Panc1 (cell line): ENCODE results near the gene SIAH3. TPM values are rescaled to one million over a fixed set of nuclear protein-coding genes. Genes with fewer than 3 reads are reported as not detected.

ENCODE experiments used
- ATAC-seq: fragments of 200-7000 bp; cut with Tn5 transposase; 2 replicates; pipeline ENCODE4 v1.9.1; 2020; ENCODE audit warnings: mild to moderate bottlenecking, moderate library complexity
- BruUV-seq: library from RNA; stranded (reverse); fragments of 400-500 nt; replicated peaks from 2 replicates; lab custom pipeline; 2021; lab: Mats Ljungman, UMichigan
- CTCF ChIA-PET: fragments of 300-600 bp; sonication (Branson Sonifier 250); formaldehyde crosslinking; loops from one replicate; lab custom pipeline; 2022; ENCODE audit warnings: antibody characterized with exemption; lab: Charles Lee
- POLR2A ChIA-PET: fragments of 300-600 bp; sonication (Branson Sonifier 250); formaldehyde crosslinking; loops from one replicate; lab custom pipeline; 2022; ENCODE audit warnings: antibody characterized with exemption; lab: Charles Lee
- DNase-seq: peaks from one replicate; pipeline ENCODE4 v3.0.0-alpha.2; 2010; ENCODE audit warnings: low read depth, low spot score
- H3K27ac ChIP-seq: 2 replicates; pipeline ENCODE4 v1.5.1; 2011; ENCODE audit warnings: mild to moderate bottlenecking, low read length, inconsistent platforms
- H3K27me3 ChIP-seq: fragments of 200-500 bp; sonication (Bioruptor generic); 2 replicates; pipeline ENCODE4 v1.6.0; 2014; ENCODE audit warnings: low read length, inconsistent platforms; ENCODE audit not compliant: control insufficient read depth, insufficient read depth
- H3K36me3 ChIP-seq: fragments of 200-500 bp; sonication (Bioruptor generic); 2 replicates; pipeline ENCODE4 v1.5.1; 2014; ENCODE audit warnings: inconsistent platforms, mild to moderate bottlenecking, low read length, moderate library complexity; ENCODE audit not compliant: control insufficient read depth, insufficient read depth
- H3K4me1 ChIP-seq: 2 replicates; pipeline ENCODE4 v1.5.1; 2011; ENCODE audit warnings: inconsistent platforms, mild to moderate bottlenecking, low read length, moderate library complexity; ENCODE audit not compliant: control insufficient read depth, insufficient read depth
- H3K4me3 ChIP-seq, 2 experiments: 2 replicates each; pipeline ENCODE4 v1.5.1; 2011 to 2012; ENCODE audit warnings: low read depth in 2 of 2, low read length in 2 of 2, mild to moderate bottlenecking in 2 of 2, inconsistent platforms in 1 of 2, moderate library complexity in 1 of 2
- H3K9me3 ChIP-seq: fragments of 200-500 bp; sonication (Bioruptor generic); 2 replicates; pipeline ENCODE4 v1.5.1; 2014; ENCODE audit warnings: low read depth, mild to moderate bottlenecking, inconsistent platforms, low read length, moderate library complexity; ENCODE audit not compliant: control insufficient read depth, insufficient read depth
- POLR2AphosphoS5 ChIP-seq: IDR thresholded peaks from 2 replicates; pipeline ENCODE4 v1.6.1; 2012; ENCODE audit warnings: mild to moderate bottlenecking, low read depth, low read length, moderate library complexity
- SIN3A ChIP-seq: IDR thresholded peaks from 2 replicates; pipeline ENCODE4 v1.6.1; 2012; ENCODE audit warnings: low read depth, mild to moderate bottlenecking, low read length, moderate library complexity, borderline replicate concordance; ENCODE audit not compliant: insufficient read depth
- TCF7L2 ChIP-seq: IDR thresholded peaks from 2 replicates; pipeline ENCODE4 v1.6.1; 2011; ENCODE audit warnings: mild to moderate bottlenecking, low read depth, low read length, inconsistent platforms
- in situ Hi-C: cut with HindIII; loops from 2 replicates; pipeline ENCODE4 v1.10.0; 2016; ENCODE audit warnings: low sequenced_read_pairs, low pct_unique_long_range_greater_than_20kb
- intact Hi-C: fragments of 100-400 bp; cut with micrococcal nuclease; formaldehyde crosslinking; loops from one replicate; pipeline ENCODE4 v1.10.0; 2022; ENCODE audit not compliant: unreplicated experiment
- total RNA-seq: library from RNA; stranded (reverse); gene quantifications from one replicate; pipeline ENCODE4 v1.2.1, GENCODE V29; 2021; ENCODE audit not compliant: unreplicated experiment
- TF ChIP-seq, protein P1 (sequence below), 2 experiments: IDR thresholded peaks; 2 replicates each; pipeline ENCODE4 v1.6.1; 2011 to 2012; ENCODE audit warnings: low read depth in 2 of 2, control low read depth in 1 of 2, low read length in 1 of 2, mild to moderate bottlenecking in 1 of 2, moderate library complexity in 1 of 2; ENCODE audit not compliant: insufficient read depth in 1 of 2
- TF ChIP-seq, protein P2 (sequence below): fragments of 450-650 bp; IDR thresholded peaks from 2 replicates; pipeline ENCODE4 v1.5.1; 2017; ENCODE audit warnings: mild to moderate bottlenecking

The SIAH3 gene
- total RNA-seq, 1 experiment from 2014 or later, result not detected

DNA sequence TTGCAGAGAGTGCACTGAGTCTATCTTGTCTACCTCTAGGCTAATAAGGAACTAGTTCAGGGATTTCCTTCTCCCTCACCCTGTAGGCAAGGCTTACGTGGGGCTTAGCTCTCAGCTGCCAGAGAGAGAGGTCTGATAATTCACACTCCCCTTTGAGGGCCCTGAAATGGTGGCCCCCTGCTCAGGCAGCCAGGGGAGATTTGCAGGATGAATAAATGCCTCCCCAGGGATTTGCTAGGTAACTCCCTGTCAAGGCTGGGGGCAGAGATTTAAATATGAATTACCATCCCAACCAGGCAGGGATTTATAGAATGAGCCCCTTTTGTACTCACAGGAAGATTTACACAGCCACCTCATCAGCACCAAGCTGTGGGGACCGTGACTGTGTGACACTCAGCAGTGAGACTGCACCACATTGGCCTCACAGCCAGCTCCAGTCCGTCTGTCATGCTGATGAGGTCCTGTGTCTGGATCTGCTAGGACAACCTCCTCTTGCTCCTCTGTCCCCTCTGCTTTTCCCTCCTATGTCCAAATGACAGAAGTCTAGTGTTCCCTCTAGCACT lies 76.1 kb downstream of the SIAH3 start:
- in situ Hi-C loops, result no loop called here
- ChIA-PET POLR2A (no interaction called here), CTCF (no interaction called here)
- no TSS peak for BruUV-seq
- ATAC-seq (no peak), DNase-seq (no peak)
- intact Hi-C loops, result no loop called here
- Histone ChIP-seq H3K4me1 (no peaks in the 10 kb centered on the region), H3K4me3 (no peak overlapping the region), H3K36me3 (no peaks in the 10 kb centered on the region), H3K27me3 (no peaks in the 10 kb centered on the region), H3K9me3 (no peaks in the 10 kb centered on the region), H3K27ac (no peak overlapping the region)
- TF ChIP-seq, protein P1, sequence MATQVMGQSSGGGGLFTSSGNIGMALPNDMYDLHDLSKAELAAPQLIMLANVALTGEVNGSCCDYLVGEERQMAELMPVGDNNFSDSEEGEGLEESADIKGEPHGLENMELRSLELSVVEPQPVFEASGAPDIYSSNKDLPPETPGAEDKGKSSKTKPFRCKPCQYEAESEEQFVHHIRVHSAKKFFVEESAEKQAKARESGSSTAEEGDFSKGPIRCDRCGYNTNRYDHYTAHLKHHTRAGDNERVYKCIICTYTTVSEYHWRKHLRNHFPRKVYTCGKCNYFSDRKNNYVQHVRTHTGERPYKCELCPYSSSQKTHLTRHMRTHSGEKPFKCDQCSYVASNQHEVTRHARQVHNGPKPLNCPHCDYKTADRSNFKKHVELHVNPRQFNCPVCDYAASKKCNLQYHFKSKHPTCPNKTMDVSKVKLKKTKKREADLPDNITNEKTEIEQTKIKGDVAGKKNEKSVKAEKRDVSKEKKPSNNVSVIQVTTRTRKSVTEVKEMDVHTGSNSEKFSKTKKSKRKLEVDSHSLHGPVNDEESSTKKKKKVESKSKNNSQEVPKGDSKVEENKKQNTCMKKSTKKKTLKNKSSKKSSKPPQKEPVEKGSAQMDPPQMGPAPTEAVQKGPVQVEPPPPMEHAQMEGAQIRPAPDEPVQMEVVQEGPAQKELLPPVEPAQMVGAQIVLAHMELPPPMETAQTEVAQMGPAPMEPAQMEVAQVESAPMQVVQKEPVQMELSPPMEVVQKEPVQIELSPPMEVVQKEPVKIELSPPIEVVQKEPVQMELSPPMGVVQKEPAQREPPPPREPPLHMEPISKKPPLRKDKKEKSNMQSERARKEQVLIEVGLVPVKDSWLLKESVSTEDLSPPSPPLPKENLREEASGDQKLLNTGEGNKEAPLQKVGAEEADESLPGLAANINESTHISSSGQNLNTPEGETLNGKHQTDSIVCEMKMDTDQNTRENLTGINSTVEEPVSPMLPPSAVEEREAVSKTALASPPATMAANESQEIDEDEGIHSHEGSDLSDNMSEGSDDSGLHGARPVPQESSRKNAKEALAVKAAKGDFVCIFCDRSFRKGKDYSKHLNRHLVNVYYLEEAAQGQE (IDR thresholded peaks at IDR 0.05; ENCODE audit: insufficient read depth in 1 of 2, low read depth in 2 of 2, low read length in 1 of 2), result no peak
- TF ChIP-seq POLR2AphosphoS5 (no peak), SIN3A (no peak), TCF7L2 (no peak)
- TF ChIP-seq, protein P2, sequence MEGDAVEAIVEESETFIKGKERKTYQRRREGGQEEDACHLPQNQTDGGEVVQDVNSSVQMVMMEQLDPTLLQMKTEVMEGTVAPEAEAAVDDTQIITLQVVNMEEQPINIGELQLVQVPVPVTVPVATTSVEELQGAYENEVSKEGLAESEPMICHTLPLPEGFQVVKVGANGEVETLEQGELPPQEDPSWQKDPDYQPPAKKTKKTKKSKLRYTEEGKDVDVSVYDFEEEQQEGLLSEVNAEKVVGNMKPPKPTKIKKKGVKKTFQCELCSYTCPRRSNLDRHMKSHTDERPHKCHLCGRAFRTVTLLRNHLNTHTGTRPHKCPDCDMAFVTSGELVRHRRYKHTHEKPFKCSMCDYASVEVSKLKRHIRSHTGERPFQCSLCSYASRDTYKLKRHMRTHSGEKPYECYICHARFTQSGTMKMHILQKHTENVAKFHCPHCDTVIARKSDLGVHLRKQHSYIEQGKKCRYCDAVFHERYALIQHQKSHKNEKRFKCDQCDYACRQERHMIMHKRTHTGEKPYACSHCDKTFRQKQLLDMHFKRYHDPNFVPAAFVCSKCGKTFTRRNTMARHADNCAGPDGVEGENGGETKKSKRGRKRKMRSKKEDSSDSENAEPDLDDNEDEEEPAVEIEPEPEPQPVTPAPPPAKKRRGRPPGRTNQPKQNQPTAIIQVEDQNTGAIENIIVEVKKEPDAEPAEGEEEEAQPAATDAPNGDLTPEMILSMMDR, result no peak

DNA sequence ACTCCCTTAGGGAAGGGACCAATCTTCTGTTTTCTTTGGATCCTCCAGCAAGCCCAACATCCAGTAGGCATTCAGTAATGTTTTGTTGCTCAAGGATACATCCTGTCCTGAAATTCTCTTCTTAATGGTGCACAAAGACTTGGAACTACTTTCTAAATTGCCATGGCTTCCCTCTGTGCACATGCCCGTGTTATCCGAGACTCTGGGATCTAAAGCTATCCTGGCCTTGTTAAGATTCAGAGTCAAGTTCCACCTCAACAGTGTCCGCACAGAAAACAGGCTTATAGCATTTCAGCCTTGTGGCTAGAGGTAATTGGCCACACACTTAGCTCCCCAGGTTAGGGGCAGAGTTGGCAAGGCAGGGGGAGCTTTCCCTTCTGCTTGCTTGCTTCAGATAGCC lies 77.6 kb downstream of the SIAH3 start:
- no peaks in the 10 kb centered on the region for H3K36me3 ChIP-seq
- no peaks in the 10 kb centered on the region for H3K9me3 ChIP-seq
- CTCF ChIA-PET, result no interaction called here
- no TSS peak for BruUV-seq
- H3K27me3 ChIP-seq, result no peaks in the 10 kb centered on the region
- H3K4me3 ChIP-seq, result no peak overlapping the region
- ATAC-seq (no peak), DNase-seq (no peak)
- no peak overlapping the region for H3K27ac ChIP-seq
- intact Hi-C loops, result no loop called here
- TF ChIP-seq POLR2AphosphoS5 (no peak), TCF7L2 (no peak), SIN3A (no peak)
- TF ChIP-seq, protein P1 (IDR thresholded peaks at IDR 0.05; ENCODE audit: insufficient read depth in 1 of 2, low read depth in 2 of 2, low read length in 1 of 2), result no peak
- TF ChIP-seq, protein P2, result no peak
- POLR2A ChIA-PET, result no interaction called here
- in situ Hi-C loops, result no loop called here
- H3K4me1 ChIP-seq, result no peaks in the 10 kb centered on the region
